IMR-90 (cell line): ENCODE data around the gene ITGB1.

Source experiments
- MXI1 ChIP-seq: IDR thresholded peaks from 2 replicates; pipeline ENCODE4 v1.6.1; 2012; ENCODE audit warnings: low read depth, mild to moderate bottlenecking, low read length, moderate library complexity, borderline replicate concordance
- NFE2L2 ChIP-seq: fragments of 150-350 bp; IDR thresholded peaks from 2 replicates; pipeline ENCODE4 v1.6.1; 2016; ENCODE audit warnings: low read depth, mild to moderate bottlenecking, low read length
- POLR2A ChIP-seq: IDR thresholded peaks from 2 replicates; pipeline ENCODE4 v1.6.1; 2012; ENCODE audit warnings: mild to moderate bottlenecking, low read depth, low read length
- RCOR1 ChIP-seq: IDR thresholded peaks from 2 replicates; pipeline ENCODE4 v1.6.1; 2012; ENCODE audit warnings: mild to moderate bottlenecking, low read length, improper control_type of control experiment; ENCODE audit not compliant: insufficient replicate concordance
- RFX5 ChIP-seq: IDR thresholded peaks from 2 replicates; pipeline ENCODE4 v1.8.0; 2012; ENCODE audit warnings: low read depth, mild to moderate bottlenecking, low read length, moderate library complexity
- SMC3 ChIP-seq: fragments of 150-350 bp; IDR thresholded peaks from 2 replicates; pipeline ENCODE4 v1.6.1; 2016; ENCODE audit warnings: low read depth, mild to moderate bottlenecking, antibody characterized with exemption, low read length, moderate library complexity
- TF ChIP-seq, protein P1 (sequence below): conservative IDR thresholded peaks from 2 replicates; pipeline ENCODE4 v1.5.1; 2012; ENCODE audit warnings: mild to moderate bottlenecking, low read depth, low read length, improper control_type of control experiment
- TF ChIP-seq, protein P2 (sequence below): fragments of 150-350 bp; IDR thresholded peaks from 2 replicates; pipeline ENCODE4 v1.6.1; 2017; ENCODE audit warnings: mild to moderate bottlenecking, antibody characterized with exemption, low read length, low read depth
- TF ChIP-seq, protein P3 (sequence below): fragments of 150-350 bp; IDR thresholded peaks from 2 replicates; pipeline ENCODE4 v1.6.1; 2016; ENCODE audit warnings: low read depth, mild to moderate bottlenecking, low read length, moderate library complexity, borderline replicate concordance

DNA sequence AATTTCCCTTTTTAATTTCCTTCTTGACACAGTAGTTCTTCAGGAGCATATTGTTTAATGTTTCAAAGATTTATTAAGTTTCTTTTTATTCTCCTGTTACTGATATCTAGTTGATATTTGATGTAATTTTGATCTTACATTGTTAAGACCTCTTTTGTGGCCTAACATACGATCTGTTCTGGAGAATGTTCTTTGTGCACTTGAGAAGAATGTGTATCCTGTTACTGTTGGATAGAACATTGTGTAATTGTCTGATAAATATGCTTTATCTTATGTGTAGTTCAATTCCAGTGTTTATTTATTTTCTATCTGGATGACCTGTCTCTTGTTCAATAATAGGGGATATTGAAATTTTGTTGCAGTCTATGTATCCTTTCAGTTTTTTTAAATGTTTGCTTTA lies 106.7 kb downstream of the ITGB1 start:
- TF ChIP-seq, protein P1, sequence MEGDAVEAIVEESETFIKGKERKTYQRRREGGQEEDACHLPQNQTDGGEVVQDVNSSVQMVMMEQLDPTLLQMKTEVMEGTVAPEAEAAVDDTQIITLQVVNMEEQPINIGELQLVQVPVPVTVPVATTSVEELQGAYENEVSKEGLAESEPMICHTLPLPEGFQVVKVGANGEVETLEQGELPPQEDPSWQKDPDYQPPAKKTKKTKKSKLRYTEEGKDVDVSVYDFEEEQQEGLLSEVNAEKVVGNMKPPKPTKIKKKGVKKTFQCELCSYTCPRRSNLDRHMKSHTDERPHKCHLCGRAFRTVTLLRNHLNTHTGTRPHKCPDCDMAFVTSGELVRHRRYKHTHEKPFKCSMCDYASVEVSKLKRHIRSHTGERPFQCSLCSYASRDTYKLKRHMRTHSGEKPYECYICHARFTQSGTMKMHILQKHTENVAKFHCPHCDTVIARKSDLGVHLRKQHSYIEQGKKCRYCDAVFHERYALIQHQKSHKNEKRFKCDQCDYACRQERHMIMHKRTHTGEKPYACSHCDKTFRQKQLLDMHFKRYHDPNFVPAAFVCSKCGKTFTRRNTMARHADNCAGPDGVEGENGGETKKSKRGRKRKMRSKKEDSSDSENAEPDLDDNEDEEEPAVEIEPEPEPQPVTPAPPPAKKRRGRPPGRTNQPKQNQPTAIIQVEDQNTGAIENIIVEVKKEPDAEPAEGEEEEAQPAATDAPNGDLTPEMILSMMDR: no peak
- TF ChIP-seq MXI1 (no peak), SMC3 (no peak), POLR2A (no peak), RCOR1 (no peak), NFE2L2 (no peak), RFX5 (no peak)
- TF ChIP-seq, protein P2, sequence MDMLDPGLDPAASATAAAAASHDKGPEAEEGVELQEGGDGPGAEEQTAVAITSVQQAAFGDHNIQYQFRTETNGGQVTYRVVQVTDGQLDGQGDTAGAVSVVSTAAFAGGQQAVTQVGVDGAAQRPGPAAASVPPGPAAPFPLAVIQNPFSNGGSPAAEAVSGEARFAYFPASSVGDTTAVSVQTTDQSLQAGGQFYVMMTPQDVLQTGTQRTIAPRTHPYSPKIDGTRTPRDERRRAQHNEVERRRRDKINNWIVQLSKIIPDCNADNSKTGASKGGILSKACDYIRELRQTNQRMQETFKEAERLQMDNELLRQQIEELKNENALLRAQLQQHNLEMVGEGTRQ: no peak
- TF ChIP-seq, protein P3, sequence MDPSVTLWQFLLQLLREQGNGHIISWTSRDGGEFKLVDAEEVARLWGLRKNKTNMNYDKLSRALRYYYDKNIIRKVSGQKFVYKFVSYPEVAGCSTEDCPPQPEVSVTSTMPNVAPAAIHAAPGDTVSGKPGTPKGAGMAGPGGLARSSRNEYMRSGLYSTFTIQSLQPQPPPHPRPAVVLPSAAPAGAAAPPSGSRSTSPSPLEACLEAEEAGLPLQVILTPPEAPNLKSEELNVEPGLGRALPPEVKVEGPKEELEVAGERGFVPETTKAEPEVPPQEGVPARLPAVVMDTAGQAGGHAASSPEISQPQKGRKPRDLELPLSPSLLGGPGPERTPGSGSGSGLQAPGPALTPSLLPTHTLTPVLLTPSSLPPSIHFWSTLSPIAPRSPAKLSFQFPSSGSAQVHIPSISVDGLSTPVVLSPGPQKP: no peak
